Stimulated activated CD8-positive, alpha-beta memory T cell treated with anti-CD3 and anti-CD28 coated beads, Interleukin-2, amount 100 ng/mL, for 1 hour (primary cell): ENCODE data around the gene RNH1.

Source experiments
- DNase-seq, 2 donors: peaks; one replicate each; pipeline ENCODE4 v3.0.0-alpha.2; 2020; ENCODE audit warnings: low read depth in 2 of 2

Gene RNH1

DNA sequence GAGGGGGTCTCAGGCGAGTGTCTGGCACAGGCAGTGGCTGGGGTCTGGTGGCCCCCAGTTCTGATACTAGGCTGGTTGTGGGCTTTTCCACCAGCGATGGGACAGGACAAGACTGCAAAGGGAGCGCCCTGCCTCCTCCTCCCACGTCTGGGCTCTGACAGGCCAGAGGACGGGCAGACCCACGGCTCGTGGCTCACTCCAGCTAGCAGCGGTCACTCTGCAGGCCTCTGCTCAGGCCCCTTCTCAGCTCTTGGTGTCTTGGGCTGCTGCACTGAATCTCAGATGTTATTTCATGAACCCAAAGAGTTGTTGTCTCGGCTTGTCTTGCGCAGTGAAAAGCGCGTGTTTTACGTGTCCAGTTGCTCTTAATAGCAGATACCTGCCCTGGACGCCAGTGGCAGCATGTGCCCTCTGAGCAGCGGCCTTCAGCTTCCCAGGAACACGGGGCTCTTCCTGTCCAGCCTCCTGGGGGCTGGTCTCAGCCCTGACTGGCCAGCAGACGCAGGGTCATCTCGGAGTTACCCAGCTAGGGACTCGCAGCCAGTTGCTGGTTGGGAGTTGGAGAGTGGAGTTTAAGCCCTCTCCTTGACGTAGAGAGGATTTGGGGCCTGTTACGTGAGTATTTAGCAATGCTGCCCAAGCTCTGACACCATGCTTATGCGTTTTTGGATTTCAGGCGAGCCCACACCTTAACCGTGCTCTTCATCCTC is 47.4 kb downstream of the RNH1 start:
- DNase-seq = no peak

- DNase-seq = no peak
Observed at GRCh38 chr11:457111-457760, 49.8 kb downstream of the RNH1 start.

GRCh38 chr11:456533-456932 is 50.5 kb downstream of the RNH1 start:
- DNase-seq = no peak

GRCh38 chr11:455566-456147 is 51.4 kb downstream of the RNH1 start:
- DNase-seq = no peak

DNA sequence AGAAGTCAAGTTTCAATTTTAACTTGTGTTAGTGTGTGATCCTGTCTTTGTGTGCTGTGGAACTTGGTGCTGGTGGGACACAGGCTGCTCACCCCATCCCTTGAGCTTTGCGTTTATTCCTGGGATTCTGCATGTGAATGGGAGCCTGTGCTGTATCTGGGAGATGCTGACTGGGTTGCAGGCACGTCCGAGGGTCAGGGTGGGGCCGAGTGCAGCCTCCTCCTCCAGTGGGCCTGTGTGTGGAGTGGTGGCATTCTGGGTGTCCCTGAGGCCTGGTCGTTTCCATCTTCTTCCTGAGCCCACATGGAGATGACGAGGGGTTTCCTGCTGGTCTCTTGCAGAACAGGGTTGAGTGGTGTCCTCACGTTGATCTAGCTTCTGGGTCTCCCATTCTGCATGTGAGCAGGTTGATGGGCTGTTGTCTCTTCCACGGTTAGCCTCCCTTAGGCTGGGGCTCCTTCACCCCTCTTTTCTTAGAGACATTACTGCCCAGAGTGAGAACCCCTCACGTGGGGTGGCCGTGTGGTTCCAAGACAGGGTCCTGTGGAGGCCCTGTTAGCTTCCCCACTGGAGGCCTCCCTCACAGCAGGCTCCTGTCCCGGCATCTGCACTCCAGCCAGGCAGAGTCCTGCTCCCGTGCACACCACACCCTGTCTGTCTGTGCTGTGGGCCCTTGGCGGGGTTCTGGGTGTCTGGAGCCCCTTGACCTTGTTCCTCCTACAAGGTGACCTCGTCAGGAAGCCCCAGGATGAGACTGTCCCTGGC is 52.1 kb downstream of the RNH1 start:
- DNase-seq = no peak

DNA sequence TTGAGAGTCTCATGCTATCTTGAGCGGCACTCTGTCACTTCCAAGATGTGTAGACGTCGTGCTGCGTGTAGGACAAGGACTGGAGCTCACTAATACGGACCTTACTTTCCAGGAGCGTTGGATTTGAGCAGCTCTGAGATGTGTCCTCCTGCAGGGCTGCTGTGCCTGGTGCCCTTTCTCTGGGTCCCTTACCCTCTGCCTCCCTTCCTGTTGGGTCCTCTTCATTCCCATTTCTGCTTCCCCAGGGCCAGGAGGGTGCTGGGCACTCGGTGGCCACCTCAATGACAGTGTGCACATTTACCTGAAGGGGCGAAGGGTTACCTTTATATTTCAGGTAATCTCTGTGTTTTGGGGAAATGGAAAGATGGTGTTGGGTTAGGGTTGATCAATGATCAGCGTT is 53.0 kb downstream of the RNH1 start:
- DNase-seq = no peak

- no peak for DNase-seq
Observed at GRCh38 chr11:453564-453963, 53.5 kb downstream of the RNH1 start.

DNA sequence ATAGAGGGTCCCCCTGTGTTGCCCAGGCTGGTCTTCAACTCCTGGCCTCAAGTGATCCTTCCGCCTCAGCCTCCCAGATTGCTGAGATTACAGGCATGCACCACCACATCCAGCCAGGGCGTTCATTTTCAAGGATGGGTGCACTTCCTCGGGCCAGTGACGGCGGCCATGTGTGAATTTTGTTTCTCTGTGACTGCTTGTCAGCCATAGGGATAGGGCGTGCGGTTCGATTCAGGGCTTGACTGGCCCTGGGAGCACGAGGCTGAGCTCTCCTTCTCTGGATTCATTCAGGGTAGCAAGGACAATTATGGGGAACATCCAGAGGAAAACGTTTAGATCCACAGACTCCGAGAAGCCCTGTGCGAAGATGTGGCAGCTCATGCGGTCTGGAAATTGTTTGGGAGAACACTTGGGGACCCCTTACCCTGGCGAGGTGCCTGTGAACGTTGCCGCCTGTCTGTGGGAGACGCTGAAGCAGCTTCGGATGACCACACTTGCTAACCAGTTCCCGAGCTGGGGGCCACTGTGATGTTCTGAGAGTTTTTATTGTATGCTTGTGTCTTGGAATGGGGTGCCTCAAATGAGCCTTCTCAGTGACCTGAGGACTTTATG is 54.0 kb downstream of the RNH1 start:
- DNase-seq = no peak

GRCh38 chr11:452203-452744 is 54.8 kb downstream of the RNH1 start:
- no peak for DNase-seq

DNA sequence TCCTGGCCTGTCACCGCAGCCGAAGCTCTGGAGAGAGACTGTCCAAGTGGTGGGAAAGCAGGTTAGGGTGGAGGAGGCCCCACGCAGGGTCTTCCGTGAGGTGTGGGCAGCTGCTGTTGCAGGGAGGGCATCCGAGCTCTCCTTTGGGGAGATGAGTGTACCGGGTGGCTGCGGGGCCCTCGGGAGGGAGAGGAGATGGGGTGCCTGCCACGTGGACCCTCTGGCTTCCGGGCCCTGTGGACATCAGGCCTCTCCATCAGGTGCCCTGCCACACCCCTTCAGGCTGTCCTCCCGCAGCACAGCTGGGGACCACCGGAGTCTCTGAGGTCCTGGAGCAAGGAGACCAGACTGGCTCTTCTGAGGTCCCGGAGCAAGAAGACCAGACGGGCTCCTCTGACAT is 55.3 kb downstream of the RNH1 start:
- DNase-seq = no peak

DNA sequence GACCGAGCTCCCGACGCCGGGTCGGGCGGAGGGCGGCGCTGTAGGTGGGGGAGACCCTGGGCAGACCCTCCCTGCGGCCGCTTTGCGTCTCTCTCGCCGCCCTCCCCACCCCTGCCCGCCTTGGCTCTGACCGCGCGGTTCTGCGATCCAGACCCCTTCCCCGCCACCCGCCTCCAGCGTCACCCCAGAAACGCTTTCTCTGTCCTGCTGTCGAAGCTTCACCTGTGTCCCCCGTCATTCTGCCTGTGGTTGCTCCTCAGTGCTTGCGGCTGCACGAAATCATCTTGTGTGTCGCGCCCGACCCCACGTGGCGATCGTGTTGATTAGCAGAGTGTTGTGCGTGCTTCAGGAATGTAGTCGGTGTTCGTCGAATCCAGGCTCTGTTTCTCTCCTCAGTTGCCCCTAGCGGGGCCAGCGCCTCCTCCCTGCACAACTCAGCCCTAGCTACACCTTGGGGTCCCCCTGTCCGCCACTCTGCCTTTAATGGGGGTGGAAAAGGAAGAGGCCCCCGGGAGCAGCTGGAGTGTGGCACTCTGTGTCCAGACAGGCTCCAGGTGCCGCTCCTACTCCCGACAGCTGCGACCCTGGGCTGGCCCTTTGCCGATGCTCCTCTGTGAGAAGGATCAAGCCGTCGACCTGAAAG is 56.1 kb downstream of the RNH1 start:
- DNase-seq = peak; percentile 49 to 68

GRCh38 chr11:449889-450808 is 56.9 kb downstream of the RNH1 start, which contains the start of gene PTDSS2:
Gene PTDSS2 (plus strand): TSS chr11:450279. CDS start chr11:450456, 177 bp downstream.
- peak; percentile 89 for DNase-seq

- peak; percentile 91 to 95 for DNase-seq
Observed at GRCh38 chr11:447923-448731, 58.9 kb downstream of the RNH1 start.

GRCh38 chr11:446891-447290 is 60.2 kb downstream of the RNH1 start:
- DNase-seq = no peak

- DNase-seq = no peak
Observed at GRCh38 chr11:445765-446588, 61.1 kb downstream of the RNH1 start.
